ENCODE data around the gene ACTL8.

The ACTL8 gene

DNA sequence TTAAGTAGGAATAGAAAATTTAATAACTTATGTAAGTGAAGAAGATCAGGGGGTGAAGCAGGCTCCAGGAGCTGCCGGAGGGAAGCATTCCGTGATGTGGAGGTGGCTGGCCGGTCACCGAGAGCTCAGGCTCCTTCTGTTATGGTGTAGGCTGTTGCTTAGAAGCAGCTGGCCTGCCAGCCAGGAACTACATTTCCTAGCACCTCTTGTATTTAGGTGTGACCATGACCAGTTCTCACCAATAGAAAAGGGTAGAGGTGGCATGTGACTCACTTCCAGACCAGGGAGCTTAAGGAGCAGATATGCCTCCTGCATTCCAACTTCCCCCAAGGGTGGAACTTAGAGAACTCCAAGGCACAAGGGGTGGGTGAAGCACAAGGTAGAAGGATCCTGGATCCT lies 120.7 kb downstream of the ACTL8 start:
- no peaks in the 10 kb centered on the region for H3K36me3 ChIP-seq (ENCODE audit: control insufficient read depth, insufficient read depth, low read length)
- H3K4me1 ChIP-seq (ENCODE audit: control insufficient read depth, insufficient read depth, low read length, poor library complexity, severe bottlenecking) = peaks cover 19% of the 10 kb centered on the region
- no peaks in the 10 kb centered on the region for H3K9me3 ChIP-seq (ENCODE audit: control insufficient read depth, low read length)
- WGBS, 2 experiments (ENCODE audit: insufficient coverage in 2 of 2) = 95% methylated on average over 4 of the region's 4 CpGs; no CpG with 5 or more reads in 1 of the 2 experiments
- H3K4me3 ChIP-seq (ENCODE audit: extremely low read depth, insufficient read depth, low read length, poor library complexity, severe bottlenecking) = no peak overlapping the region
- no peak overlapping the region for H3K27ac ChIP-seq (ENCODE audit: low read depth, low read length, severe bottlenecking)
